Measurements from ENCODE around the gene LEFTY2.
"Not testable (repeated sequence)": the region's sequence is repeated elsewhere in the genome, so short reads cannot be mapped to it uniquely, and the experiment has no call there.

The LEFTY2 gene

DNA sequence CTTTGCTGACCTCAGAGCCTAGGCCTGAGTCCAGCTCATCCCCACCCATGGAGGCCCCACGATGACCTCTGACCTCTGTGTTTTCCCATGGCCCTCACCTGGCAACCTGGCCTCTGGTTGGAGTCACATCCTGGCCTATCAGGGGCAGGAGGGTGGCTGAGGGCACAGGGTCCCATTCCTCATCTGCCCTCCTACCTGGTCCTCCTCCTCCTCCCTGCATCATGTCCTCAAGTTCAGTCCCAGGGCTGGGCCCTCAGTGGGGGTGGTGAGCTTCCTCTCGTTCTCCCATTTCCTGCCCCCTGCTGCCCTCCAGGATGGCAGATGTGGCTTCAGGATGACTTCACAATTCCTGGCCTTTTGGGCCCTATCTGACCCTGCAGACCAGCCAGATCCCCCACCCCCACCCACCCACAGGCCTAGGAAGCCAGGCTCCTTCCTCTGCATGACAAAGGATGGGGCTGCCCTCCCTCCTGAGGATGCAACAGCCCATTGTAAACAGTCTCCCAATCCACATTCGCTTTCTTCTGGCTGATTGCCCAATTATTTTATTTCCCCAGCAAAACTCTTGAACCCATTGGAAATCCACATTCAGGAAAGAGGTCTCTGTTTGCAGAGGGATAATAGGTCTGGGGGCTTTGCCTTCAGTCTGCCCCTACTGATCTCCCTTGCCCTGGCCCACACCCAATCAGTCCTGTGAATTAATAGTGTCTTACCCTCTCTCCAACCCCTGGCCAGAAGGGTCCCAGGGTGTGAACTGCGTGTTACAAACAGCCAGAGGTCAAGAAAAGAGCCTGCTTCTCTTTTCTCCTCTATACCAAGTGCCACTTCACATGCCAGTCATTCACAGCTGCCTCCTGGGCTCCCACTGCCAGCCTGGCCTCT, 41.7 kb downstream of the LEFTY2 start:
- DNase-seq, result no peak

DNA sequence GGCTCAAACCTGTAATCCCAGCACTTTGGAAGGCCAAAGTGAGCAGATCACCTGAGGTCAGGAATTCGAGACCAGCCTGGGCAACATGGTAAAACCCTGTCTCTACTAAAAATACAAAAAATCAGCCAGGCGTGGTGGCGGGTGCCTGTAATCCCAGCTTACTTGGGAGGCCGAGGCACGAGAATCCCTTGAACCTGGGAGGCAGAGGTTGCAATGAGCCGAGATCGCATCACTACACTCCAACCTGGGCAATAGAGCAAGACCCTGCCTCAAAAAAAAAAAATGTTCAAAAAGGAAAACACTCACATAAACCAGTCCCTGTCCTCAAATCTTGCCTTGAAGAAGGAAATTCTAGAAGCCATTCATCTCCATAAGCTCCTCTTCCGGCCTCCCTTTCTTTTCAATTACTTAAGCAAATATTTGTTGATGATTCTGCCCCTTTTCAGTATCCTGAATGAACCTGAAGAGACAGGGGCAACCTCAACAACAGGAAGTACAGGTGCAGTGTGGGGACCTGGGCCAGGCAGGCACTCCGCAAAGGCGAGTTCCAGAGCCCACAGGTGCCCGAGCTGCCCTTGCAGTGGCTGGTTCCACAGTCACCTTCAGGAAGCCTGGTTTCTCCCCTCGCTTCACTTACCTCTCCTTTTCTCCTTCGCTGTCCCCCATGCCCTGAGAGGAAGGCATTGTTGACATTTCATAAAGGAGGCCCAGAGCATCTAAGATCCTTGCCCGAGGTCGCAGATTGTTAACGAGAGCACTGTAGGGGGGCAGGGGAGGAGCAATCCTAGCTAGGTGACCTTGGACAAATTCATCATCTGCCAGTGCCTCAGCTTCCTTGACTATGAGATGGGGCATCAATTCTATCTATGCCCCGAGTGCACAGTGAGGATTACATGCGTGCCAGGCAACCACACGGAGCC, 43.2 kb downstream of the LEFTY2 start:
- DNase-seq, result no peak

DNA sequence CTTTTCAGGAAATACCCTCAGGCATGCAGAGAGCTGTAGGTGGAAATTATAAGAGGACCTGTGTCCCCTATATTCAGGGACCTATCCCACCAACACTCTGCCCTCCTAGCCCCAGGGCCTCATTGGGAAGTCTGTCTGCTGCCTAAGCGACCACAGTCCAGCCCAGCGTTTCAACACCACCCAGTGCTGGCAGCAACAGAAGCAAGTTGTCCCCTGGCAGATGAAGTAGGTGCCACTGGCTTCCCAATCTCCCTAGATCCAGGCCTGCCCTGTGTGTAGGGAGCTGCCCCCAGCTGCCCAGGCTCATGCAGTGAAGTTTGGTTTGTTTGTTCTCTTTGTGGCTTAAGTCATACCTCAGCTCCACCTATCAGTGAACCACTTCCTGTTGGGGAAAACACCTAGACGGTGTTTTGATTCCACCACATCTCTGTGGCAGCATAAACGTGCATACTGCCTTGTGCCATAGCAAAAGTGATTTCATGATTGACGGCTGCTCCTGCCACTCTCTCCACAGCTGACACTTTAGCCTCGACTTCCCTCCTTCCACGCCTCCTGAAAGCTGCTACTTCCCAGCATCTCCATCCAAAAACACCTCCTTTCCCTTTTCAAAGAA, 44.0 kb downstream of the LEFTY2 start:
- peak; percentile 92 for DNase-seq

DNA sequence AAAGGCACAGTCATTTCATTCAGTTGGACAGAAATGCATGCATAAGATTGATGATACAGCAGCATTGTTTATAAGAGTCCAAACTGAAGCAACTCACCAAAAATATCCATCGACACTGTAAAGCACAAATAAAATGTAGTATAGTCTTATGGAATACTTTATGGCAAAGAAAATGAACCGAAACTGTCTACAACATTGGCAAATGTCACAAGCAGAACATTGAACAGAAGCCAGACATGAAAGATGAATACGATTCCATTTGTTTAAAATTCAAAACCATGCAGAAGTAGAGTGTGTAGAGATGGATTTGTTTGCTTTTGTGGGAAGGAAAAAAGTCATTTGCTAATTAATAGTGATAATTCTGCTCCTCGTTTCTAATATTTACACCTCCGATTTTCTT, 44.5 kb downstream of the LEFTY2 start:
- DNase-seq, result no peak

DNA sequence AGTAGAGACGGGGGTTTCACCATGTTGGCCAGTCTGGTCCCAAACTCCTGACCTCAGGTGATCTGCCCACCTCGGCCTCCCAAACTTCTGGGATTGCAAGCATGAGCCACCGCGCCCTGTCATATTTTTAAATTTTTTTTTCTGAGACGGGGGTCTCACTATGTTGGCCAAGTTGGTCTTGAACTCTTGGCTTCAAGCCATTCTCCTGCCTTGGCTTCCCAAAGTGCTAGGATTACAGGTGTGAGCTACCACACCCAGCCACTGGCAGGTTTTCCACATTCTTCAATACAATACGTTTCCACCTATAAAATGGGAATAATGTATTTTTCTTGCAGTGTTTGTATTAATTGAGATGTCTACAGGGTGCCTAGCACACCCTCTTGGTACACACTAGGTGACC, 48.7 kb downstream of the LEFTY2 start:
- no peak for DNase-seq

DNA sequence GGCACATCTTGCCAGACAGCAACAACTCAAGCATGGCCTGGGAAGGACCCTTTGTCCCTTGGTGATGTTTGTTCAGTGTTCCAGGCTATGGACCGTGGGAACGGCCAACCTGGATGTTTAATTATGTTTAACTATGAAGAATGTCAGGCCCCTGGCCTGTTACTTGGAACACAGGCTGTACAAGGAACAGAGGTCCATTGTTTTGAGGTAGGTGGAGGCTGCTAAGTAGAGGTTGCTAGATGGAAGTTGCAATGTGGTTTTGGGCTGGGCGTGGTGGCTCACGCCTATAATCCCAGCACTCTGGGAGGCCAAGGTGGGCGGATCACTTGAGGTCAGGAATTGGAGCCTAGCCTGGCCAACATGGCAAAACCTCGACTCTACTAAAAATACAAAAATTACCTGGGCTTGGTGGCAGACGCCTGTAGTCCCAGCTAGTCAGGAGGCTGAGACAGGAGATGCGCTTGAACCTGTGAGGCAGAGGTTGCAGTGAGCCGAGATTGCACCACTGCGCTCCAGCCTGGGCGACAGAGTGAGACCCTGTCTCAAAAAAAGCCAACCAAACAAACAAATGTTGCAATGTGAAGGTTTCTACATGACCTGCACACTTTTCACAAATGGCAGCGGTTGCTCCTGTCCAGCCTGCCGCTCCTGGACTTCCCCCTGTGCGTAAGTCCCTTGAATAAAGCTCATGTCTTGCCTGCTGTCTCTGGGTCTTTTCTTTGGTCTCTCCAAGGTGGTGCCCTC, 49.6 kb downstream of the LEFTY2 start:
- DNase-seq, result no peak

DNA sequence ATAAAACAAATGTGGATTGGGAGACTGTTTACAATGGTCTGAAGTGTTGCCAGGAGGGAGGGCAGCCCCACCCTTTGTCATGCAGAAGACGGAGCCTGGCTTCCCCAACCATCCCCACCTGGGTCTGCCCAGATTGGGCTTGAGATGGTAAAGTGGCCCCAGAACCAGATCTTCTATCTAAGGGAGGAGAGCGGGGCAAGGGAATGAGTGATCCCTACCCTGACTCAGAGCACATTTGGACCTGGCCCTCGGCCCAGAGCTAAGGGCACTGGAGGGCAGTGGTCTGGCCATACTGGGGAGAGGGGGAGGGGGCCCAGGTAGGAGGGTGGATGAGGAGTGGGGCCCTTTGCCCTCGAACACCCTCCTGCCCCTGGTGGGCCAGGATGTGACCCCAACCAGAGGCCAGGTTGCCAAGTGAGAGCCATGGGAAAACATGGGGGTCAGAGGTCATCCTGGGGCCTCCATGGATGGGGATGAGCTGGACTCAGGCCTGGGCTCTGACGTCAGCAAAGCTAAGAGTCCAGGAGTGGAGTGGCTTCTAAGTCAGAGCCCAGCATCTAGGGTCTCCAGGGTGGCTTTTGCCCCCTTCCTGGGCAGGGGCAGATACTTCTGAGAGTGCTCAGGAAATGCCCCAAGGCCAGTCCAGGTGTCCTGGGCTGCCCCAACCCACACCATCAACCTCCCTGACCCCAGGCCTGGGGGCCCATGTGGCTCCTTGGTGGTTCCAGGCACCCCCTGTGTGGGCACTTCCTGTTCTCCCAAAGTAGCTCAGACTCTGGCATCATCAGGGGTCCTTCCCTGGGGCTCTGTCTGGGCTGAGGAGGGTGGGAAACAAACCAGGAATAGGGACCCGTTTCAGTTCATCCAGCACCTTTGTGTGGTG, 50.4 kb downstream of the LEFTY2 start:
- DNase-seq, result no peak

DNA sequence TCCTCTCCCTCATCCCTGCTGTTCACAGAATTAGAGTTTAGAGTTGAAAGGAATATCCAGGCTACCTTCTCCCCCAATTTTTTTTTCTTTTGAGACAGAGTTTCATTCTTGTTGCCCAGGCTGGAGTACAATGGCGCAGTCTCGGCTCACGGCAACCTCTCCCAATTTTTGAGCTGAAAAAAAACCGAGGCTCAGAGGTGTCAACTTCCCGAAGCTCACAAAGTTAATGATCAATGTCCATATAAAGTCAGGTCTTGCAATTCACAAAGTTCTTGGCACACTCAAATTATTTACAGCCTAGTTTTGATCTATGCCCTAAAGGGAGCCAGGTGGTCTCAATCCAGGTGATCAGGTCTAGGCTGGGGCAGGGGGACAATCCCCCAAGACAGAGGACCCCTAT, 51.3 kb downstream of the LEFTY2 start:
- no peak for DNase-seq

DNA sequence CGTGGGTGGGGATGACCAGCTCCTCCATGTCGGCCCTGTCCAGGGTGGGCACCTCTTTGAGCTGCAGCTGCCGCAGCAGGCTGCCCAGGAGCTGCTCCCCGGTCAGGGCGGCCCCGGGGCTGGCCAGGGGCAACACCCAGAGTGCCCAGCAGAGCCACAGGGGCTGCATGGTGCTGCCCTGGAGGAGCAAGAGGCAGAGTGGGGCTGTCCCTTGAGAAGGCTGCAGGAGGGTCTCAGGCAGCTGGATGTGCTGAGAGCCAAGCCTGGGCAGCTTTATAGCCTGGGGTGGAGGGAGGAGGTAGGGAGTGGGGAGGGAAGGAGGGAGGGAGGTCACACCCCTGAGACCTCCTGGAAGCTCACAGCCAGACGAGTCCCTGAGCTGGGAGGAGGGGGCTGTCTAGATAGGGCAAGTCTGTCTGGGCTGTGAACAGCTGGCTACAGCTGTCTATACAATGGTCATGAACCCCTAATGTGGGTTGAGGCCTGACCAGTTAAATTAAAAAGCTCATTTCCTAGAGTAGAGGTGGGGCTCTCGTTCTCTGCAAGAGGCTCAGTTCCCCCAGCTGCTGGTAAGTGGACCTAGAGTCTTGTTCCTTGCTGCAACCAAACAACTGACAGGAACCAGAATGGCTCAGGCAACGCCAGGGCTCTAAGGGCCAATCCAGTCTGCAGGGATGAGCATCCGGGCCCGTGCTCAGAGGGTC, 52.0 kb downstream of the LEFTY2 start, which contains the start of gene LEFTY1:
LEFTY1 (minus strand) TSS at position 249 of the 704 bp plus-strand sequence; CDS start at position 169, 80 bp downstream.
- DNase-seq, result no peak

DNA sequence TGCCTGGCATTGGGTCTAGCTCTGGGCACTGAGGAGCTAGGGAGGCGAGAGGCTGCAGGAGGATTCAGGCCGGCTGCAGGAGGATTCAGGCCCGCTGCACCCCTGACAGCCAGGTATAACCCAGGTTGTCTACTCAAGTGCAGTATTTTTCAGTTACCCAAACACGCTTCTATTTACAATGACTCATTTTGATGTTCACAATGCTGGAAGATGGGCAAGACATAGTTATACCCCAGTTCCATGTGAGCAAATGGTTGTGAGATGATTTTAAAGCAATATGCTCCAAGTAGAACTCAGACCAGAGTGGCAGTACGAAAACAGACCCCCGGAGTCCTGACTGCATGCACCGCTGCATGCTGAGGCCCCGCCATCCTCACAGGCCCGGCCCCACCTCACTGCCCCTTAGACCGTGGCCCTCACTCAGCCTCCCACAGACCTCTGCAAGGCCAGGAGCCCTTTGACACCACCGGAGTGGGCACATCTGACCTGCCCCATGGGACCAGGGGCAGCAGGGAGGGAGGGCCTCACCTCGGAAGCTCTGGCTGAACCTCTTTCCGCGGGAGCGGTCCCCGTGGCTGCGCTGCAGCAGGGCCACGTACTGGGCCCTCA, 52.6 kb downstream of the LEFTY2 start:
- no peak for DNase-seq

DNA sequence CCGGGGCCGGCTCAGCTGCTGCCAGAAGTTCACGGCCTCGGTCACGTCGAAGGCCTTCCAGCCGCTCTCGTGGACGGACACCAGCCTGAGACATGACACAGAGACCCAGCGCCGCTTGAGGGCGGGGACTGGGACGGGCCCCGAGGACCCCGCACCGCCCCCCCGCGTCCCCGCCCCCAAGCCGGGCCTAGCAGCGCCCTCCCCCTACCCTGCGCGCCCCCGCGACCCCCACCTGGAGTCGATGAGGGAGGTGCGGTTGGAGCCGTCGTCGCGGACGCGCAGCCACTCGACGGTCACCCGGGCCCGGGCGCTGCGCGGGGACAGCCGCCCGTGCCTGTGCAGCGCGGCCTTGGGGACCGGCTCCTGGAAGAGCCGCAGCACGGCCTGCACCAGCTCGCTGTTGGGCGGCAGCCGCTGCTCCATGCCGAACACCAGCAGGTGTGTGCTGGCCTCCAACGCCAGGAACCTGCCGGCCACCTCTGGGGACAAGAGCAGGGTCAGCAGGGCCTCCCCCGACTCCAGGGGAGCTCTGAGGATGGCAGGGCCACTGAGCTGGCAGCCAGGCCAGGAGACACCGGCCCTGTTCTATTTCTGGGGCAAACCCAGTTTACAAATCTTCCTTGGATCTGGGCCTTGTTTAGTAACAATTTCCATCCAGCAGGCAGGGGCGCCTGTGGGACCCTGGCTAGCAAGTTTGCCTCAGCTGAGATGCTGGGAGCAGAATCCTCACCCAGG, 53.3 kb downstream of the LEFTY2 start:
- not testable (repeated sequence) for DNase-seq

DNA sequence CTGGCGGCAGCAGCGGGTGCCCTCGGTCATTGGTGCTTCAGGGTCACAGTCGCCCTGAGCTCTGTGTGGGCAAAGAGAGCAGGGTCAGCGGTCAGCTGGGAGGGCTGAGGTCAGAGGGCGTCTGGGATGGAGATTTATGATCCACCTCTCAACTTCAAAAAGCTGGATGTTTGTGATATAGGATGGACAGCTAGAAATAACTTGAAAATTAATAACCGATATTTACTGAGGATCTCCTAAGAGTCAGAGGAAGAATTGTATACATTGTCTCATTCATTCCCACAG, 54.0 kb downstream of the LEFTY2 start:
- DNase-seq, result no peak

All from activated CD4-positive, alpha-beta T cell treated with anti-CD3 and anti-CD28 coated beads, Interleukin-10, Interleukin-2, amounts not matched to agents 100 ng/mL and 50 ng/mL, durations not matched to agents 16 hours and 8 hours (primary cell).